Gastrocnemius medialis (tissue), 4 donors: ENCODE results near the gene CPM. TPM values are rescaled to one million over a fixed set of nuclear protein-coding genes. Genes with fewer than 3 reads are reported as not detected.

Experiments
- ATAC-seq, 2 donors: fragments of 150-250 bp; one replicate each; pipeline ENCODE4 v1.9.1; 2016
- DNase-seq, 2 donors: peaks; one replicate each; pipeline ENCODE4 v3.0.0-alpha.2; 2019
- H3K27ac ChIP-seq, 4 donors: fragments of 200-600 bp; sonication (generic); 1 replicate in 1 of 4; 2 replicates in 3 of 4; pipeline ENCODE4 v1.5.1; 2016 to 2018; ENCODE audit warnings: mild to moderate bottlenecking in 2 of 4, moderate library complexity in 1 of 4
- H3K27me3 ChIP-seq, 3 donors: fragments of 200-600 bp; sonication (generic) in 2 of 3; 1 replicate in 1 of 3; 2 replicates in 2 of 3; pipeline versions ENCODE4 v1.5.1 to v1.6.0; 2016 to 2019; ENCODE audit warnings: mild to moderate bottlenecking in 1 of 3, moderate library complexity in 1 of 3
- H3K36me3 ChIP-seq, 2 donors: fragments of 200-600 bp; sonication (generic) in 1 of 2; one replicate each; pipeline ENCODE4 v1.5.1; 2017 to 2018
- H3K4me1 ChIP-seq, 2 donors: fragments of 200-600 bp; sonication (generic) in 1 of 2; one replicate each; pipeline ENCODE4 v1.5.1; 2016 to 2017; ENCODE audit warnings: mild to moderate bottlenecking in 2 of 2
- H3K4me3 ChIP-seq, 4 donors: fragments of 200-600 bp; sonication (generic) in 3 of 4; 1 replicate in 1 of 4; 2 replicates in 3 of 4; pipeline ENCODE4 v1.5.1; 2016 to 2019; ENCODE audit warnings: mild to moderate bottlenecking in 2 of 4
- H3K9me3 ChIP-seq, 3 donors: fragments of 200-600 bp; sonication (generic) in 2 of 3; 1 replicate in 1 of 3; 2 replicates in 2 of 3; pipeline ENCODE4 v1.5.1; 2016 to 2019
- POLR2A ChIP-seq, 2 donors: fragments of 450-650 bp; IDR thresholded peaks; one replicate each; pipeline ENCODE4 v1.6.1; 2017; ENCODE audit warnings: antibody characterized with exemption in 2 of 2, mild to moderate bottlenecking in 2 of 2, moderate library complexity in 2 of 2
- in situ Hi-C, 4 donors: fragments of 200-750 bp; cut with MboI; loops; one replicate each; pipeline versions ENCODE4 v1.15.0 to v1.8.0; 2017; ENCODE audit warnings: low sequenced_read_pairs in 4 of 4
- intact Hi-C: fragments of 100-400 bp; cut with DNase I; formaldehyde crosslinking; loops from one replicate; pipeline ENCODE4 v1.15.1; 2023; ENCODE audit warnings: low total_unique reads
- total RNA-seq, 4 donors: library from RNA; depleted of rRNA; stranded (reverse); fragments of >200 nt; gene quantifications; one replicate each; pipeline versions ENCODE4 v1.1.0 to v1.2.3, GENCODE V29; 2016
- TF ChIP-seq, protein P1 (sequence below), 5 experiments: fragments of 450-650 bp in 3 of 5; fragments of 200-600 bp in 2 of 5; sonication (generic) in 2 of 5; IDR thresholded peaks in 4 of 5; conservative IDR thresholded peaks in 1 of 5; 1 replicate in 4 of 5; 2 replicates in 1 of 5; pipeline ENCODE4 v1.5.1; 2016 to 2019; ENCODE audit warnings: antibody characterized with exemption in 5 of 5, mild to moderate bottlenecking in 3 of 5, moderate library complexity in 3 of 5

Gene CPM
- total RNA-seq, 4 donors from 2014 or later: 12.9 to 78.4 (median 18.6) TPM

DNA sequence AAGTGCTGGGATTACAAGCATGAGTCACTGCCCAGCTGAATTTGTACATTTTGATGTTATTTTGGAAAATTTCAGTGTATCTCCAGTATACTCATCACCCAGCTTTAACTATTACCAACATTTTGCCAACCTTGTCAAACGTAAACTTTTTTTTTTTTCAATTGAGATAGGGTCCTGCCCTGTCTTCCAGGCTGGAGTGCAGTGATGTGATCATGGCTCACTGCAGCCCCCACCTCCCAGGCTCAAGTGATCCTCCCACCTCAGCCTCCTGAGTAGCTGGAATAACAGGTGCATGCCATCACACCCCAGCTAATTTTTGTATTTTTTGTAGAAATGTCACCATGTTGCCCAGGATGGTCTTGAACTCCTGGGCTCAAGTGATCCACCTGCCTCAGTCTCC lies 95.8 kb downstream of the CPM start:
- Histone ChIP-seq H3K27ac (no peak overlapping the region), H3K36me3 (peaks cover 0 to 80% of the 10 kb centered on the region in 2 donors), H3K4me3 (no peak overlapping the region), H3K4me1 (no peaks in the 10 kb centered on the region), H3K9me3 (no peaks in the 10 kb centered on the region), H3K27me3 (no peaks in the 10 kb centered on the region)
- intact Hi-C loops: no loop called here
- DNase-seq (no peak), ATAC-seq (no peak)
- TF ChIP-seq, protein P1, sequence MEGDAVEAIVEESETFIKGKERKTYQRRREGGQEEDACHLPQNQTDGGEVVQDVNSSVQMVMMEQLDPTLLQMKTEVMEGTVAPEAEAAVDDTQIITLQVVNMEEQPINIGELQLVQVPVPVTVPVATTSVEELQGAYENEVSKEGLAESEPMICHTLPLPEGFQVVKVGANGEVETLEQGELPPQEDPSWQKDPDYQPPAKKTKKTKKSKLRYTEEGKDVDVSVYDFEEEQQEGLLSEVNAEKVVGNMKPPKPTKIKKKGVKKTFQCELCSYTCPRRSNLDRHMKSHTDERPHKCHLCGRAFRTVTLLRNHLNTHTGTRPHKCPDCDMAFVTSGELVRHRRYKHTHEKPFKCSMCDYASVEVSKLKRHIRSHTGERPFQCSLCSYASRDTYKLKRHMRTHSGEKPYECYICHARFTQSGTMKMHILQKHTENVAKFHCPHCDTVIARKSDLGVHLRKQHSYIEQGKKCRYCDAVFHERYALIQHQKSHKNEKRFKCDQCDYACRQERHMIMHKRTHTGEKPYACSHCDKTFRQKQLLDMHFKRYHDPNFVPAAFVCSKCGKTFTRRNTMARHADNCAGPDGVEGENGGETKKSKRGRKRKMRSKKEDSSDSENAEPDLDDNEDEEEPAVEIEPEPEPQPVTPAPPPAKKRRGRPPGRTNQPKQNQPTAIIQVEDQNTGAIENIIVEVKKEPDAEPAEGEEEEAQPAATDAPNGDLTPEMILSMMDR (IDR thresholded peaks at IDR 0.05 in 4 of 5, conservative IDR thresholded peaks at IDR 0.05 in 1 of 5): no peak
- no peak for TF ChIP-seq POLR2A (IDR thresholded peaks at IDR 0.05)
- in situ Hi-C loops: loop anchor here in 1 of 4 donors (25.0 kb wide), 1 partner anchor 750 kb away; the partner anchor contains the start of gene CCT2

DNA sequence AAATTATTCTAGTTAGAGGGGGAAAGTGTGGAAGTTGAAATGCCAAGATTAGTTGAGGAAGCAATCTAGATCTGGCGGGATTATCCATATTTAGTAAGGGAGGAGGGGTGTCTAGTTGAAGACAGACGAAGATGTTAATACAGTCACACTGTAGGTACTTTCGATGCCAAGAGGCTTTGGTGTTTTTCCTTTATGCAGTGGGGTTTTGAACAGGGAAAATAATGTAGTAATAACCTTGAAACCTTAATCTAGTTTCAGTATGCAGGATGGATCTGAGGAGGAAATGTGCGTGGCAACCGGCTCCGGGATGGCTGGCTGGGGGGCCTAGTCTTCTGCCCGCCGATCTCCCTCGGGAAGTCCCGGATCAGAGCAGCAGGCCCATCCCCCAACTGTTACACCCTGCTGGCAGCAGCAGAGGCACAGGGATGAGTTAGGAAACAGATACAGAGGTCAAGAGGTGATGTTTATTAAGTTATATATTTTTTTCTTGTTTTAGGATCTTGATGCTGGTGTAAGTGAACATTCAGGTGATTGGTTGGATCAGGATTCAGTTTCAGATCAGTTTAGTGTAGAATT lies 97.5 kb downstream of the CPM start:
- TF ChIP-seq, protein P1 (IDR thresholded peaks at IDR 0.05 in 4 of 5, conservative IDR thresholded peaks at IDR 0.05 in 1 of 5): no peak
- TF ChIP-seq POLR2A (IDR thresholded peaks at IDR 0.05): no peak
- Histone ChIP-seq H3K27me3 (no peaks in the 10 kb centered on the region), H3K4me1 (no peaks in the 10 kb centered on the region), H3K9me3 (no peaks in the 10 kb centered on the region), H3K27ac (peak overlapping the region in 1 of 4 donors; percentile 16), H3K36me3 (peaks cover 0 to 78% of the 10 kb centered on the region in 2 donors), H3K4me3 (no peak overlapping the region)
- no peak for DNase-seq
- in situ Hi-C loops: loop anchor here in 1 of 4 donors (25.0 kb wide), 1 partner anchor 752 kb away; the partner anchor contains the start of gene CCT2
- ATAC-seq: peak in 1 of 2 donors; percentile 49
- intact Hi-C loops: no loop called here

DNA sequence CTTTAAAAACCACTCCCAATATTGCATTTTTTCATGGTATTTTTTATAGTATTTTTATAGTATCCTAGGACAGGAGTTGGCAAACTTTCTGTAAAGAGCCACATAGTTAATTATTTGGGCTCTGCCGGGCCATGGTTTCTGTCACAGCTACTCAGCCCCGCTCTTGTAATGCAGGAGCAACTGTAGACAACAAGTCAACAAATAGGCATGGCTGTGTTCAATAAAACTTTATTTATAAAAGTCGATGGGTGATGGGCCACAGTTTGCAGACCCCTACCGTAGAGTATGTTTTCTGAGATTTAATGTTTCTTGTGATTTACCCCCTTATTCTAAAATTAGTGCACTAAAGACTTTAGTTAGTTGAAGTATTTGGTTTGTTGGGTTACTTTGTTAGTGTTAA lies 99.5 kb downstream of the CPM start:
- no peak for DNase-seq
- Histone ChIP-seq H3K4me1 (no peaks in the 10 kb centered on the region), H3K4me3 (no peak overlapping the region), H3K27ac (no peak overlapping the region), H3K9me3 (no peaks in the 10 kb centered on the region), H3K36me3 (peaks cover 0 to 78% of the 10 kb centered on the region in 2 donors), H3K27me3 (no peaks in the 10 kb centered on the region)
- TF ChIP-seq, protein P1 (IDR thresholded peaks at IDR 0.05 in 4 of 5, conservative IDR thresholded peaks at IDR 0.05 in 1 of 5): no peak
- TF ChIP-seq POLR2A (IDR thresholded peaks at IDR 0.05): no peak
- no peak for ATAC-seq
- in situ Hi-C loops (loop anchor here in 1 of 4 donors (25.0 kb wide), 1 partner anchor 754 kb away; the partner anchor contains the start of gene CCT2), intact Hi-C loops (no loop called here)

DNA sequence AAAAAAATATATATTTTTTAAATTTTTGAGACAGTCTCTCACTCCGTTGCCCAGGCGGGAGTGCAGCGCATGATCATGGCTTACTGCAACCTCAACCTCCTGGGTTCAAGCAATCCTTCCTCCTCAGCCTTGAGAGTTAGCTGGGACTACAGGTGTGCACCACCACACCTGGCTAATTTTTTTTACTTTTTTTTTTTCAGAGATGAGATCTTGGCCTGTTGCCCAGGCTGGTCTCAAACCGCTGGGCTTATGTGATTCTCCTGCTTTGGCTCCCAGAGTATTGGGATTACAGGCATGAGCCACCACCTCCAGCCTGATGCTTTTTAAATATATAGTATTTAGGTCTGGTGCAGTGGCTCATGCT lies 100.5 kb downstream of the CPM start:
- Histone ChIP-seq H3K4me3 (no peak overlapping the region), H3K9me3 (no peaks in the 10 kb centered on the region), H3K27ac (no peak overlapping the region), H3K4me1 (no peaks in the 10 kb centered on the region), H3K36me3 (peaks cover 0 to 78% of the 10 kb centered on the region in 2 donors), H3K27me3 (no peaks in the 10 kb centered on the region)
- in situ Hi-C loops (loop anchor here in 1 of 4 donors (25.0 kb wide), 1 partner anchor 755 kb away; the partner anchor contains the start of gene CCT2), intact Hi-C loops (no loop called here)
- TF ChIP-seq, protein P1 (IDR thresholded peaks at IDR 0.05 in 4 of 5, conservative IDR thresholded peaks at IDR 0.05 in 1 of 5): no peak
- TF ChIP-seq POLR2A (IDR thresholded peaks at IDR 0.05): no peak
- ATAC-seq: no peak
- no peak for DNase-seq
